Body of pancreas (tissue), 4 donors: Measurements from ENCODE around the gene STK32B. TPM values are rescaled to one million over a fixed set of nuclear protein-coding genes. Genes with fewer than 3 reads are reported as not detected.

Experiments used
- ATAC-seq: fragments of 150-250 bp; one replicate; pipeline ENCODE4 v1.9.1; 2016
- DNase-seq, 4 donors: peaks; one replicate each; pipeline ENCODE4 v3.0.0-alpha.2; 2019
- H3K27ac ChIP-seq, 4 donors: fragments of 200-600 bp; sonication (generic); 1 replicate in 3 of 4; 2 replicates in 1 of 4; pipeline versions ENCODE4 v1.5.1 to v1.6.1; 2016 to 2019; ENCODE audit warnings: mild to moderate bottlenecking in 1 of 4, mixed read lengths in 1 of 4, moderate library complexity in 1 of 4
- H3K27me3 ChIP-seq, 2 donors: fragments of 200-600 bp; sonication (generic); one replicate each; pipeline ENCODE4 v1.6.0; 2016; ENCODE audit warnings: mild to moderate bottlenecking in 1 of 2
- H3K36me3 ChIP-seq, 2 donors: fragments of 200-600 bp; sonication (generic); replicated peaks in 1 of 2; 2 replicates each; pipeline ENCODE4 v1.5.1; 2016; ENCODE audit warnings: low read depth in 2 of 2; ENCODE audit not compliant: insufficient read depth in 1 of 2
- H3K4me1 ChIP-seq: fragments of 200-600 bp; sonication (generic); one replicate; pipeline ENCODE4 v1.6.0; 2016
- H3K4me3 ChIP-seq, 2 donors: fragments of 200-600 bp; sonication (generic); 1 replicate in 1 of 2; 2 replicates in 1 of 2; pipeline ENCODE4 v1.5.1; 2016 to 2019
- H3K9me3 ChIP-seq, 3 donors: fragments of 200-600 bp; sonication (generic); 1 replicate in 2 of 3; 2 replicates in 1 of 3; pipeline ENCODE4 v1.5.1; 2016
- CTCF ChIP-seq, 7 experiments: fragments of 450-650 bp in 4 of 7; fragments of 200-600 bp in 3 of 7; sonication (generic) in 3 of 7; IDR thresholded peaks; one replicate each; pipeline ENCODE4 v1.5.1; 2016 to 2019; ENCODE audit warnings: antibody characterized with exemption in 7 of 7
- POLR2A ChIP-seq, 3 donors: fragments of 450-650 bp; IDR thresholded peaks; one replicate each; pipeline ENCODE4 v1.6.1; 2016; ENCODE audit warnings: antibody characterized with exemption in 3 of 3, mild to moderate bottlenecking in 2 of 3
- WGBS, 2 donors: methylation state at CpG; one replicate each; pipeline ENCODE4 v1.1.5; 2017; 5-methylcytosine and 5-hydroxymethylcytosine counted together
- intact Hi-C: fragments of 100-400 bp; cut with DNase I; formaldehyde crosslinking; loops from one replicate; pipeline ENCODE4 v1.15.1; 2023
- total RNA-seq, 2 donors: library from RNA; depleted of rRNA; stranded (reverse); fragments of >200 nt; gene quantifications; one replicate each; pipeline ENCODE4 v1.1.0, GENCODE V29; 2016

Gene STK32B
- total RNA-seq, 2 donors from 2014 or later, result 1.3 to 4.9 TPM

DNA sequence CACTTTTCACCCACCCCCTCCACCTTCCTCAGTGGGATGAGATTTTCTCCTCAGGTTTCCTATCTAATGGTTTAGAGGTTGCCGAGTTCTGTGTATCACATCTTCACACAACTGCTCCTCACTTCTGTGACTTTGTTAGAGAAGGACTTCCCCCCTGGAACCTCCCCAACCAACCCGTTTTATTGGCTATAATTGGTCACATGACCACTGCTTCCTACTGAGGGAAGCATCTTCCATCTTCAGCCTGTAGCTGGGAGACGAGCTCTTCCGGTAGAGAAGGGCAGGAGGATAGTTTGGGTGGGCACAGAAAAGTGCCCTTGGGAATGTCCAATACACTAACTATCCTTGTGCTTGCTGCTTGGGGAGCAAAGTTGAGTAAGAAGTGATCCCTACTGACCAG, 90.5 kb downstream of the STK32B start:
- no peaks in the 10 kb centered on the region for H3K36me3 ChIP-seq
- H3K4me3 ChIP-seq, result no peak overlapping the region
- no peaks in the 10 kb centered on the region for H3K9me3 ChIP-seq
- intact Hi-C loops, result no loop called here
- no peaks in the 10 kb centered on the region for H3K27me3 ChIP-seq
- H3K27ac ChIP-seq, result no peak overlapping the region
- DNase-seq, result no peak
- TF ChIP-seq POLR2A (IDR thresholded peaks at IDR 0.05) (no peak), CTCF (IDR thresholded peaks at IDR 0.05) (no peak)
- peaks cover 22% of the 10 kb centered on the region for H3K4me1 ChIP-seq
- no peak for ATAC-seq
- WGBS, 2 donors, result 69 to 70% methylated on average over 4 of the region's 4 CpGs

DNA sequence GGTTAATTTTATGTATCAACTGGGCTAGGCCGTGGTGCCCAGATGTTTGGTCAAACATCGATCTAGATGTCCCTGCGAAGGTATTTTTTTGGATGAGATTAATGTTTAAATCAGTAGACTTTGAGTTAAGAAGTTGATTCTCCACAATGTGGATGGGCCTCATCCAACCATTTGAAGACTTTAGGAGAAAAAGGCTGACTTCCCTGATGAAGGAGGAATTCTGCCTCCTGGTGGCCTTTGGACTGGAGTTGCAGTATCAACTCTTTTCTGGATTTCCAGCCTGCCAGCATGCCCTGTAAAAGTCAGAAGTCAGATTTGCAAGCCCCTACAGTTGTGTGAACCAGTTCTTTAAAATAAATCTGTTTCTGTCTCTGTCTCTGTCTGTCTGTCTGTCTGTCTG, 91.4 kb downstream of the STK32B start:
- peaks cover 13% of the 10 kb centered on the region for H3K4me1 ChIP-seq
- no peaks in the 10 kb centered on the region for H3K36me3 ChIP-seq
- no peak overlapping the region for H3K27ac ChIP-seq
- intact Hi-C loops, result no loop called here
- no peak overlapping the region for H3K4me3 ChIP-seq
- 67 to 74% methylated on average over 3 of the region's 3 CpGs for WGBS, 2 donors
- no peaks in the 10 kb centered on the region for H3K27me3 ChIP-seq
- no peaks in the 10 kb centered on the region for H3K9me3 ChIP-seq
- ATAC-seq, result no peak
- TF ChIP-seq POLR2A (IDR thresholded peaks at IDR 0.05) (no peak), CTCF (IDR thresholded peaks at IDR 0.05) (peak in 5 of 7 experiments; percentile 30 to 49 (median 42))
- peak; percentile 25 to 36 (median 30) for DNase-seq

DNA sequence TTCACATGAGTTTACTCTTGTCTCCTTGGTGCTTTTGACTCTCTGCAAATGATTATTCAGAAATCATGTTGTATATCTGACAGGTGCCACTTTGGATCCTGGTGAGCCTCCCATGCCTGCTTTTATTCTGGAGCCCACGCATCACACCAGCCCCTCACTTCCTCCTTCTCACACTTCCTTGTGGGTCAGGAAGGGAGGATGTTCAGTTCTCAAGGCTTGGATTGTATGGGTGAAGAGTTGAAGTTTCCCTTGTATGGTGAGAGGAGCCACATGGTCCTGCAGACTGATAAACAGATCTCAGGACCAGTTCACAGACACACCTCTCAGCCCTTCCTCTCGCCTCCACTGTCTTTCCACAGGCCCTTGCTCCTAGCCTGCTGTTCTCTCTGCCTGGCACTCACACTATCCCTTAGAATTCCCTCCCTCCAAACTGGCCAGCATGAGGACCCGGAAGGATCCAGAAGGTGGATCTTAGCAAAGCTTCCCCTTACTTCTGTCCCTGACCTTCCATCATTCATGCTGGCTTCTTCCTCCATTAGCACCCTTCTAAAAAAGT, 92.1 kb downstream of the STK32B start:
- Histone ChIP-seq H3K27ac (no peak overlapping the region), H3K36me3 (no peaks in the 10 kb centered on the region), H3K4me1 (peaks cover 6% of the 10 kb centered on the region), H3K27me3 (no peaks in the 10 kb centered on the region), H3K4me3 (no peak overlapping the region), H3K9me3 (no peaks in the 10 kb centered on the region)
- WGBS, 2 donors, result 79 to 80% methylated on average over 3 of the region's 3 CpGs
- no peak for DNase-seq
- no peak for TF ChIP-seq CTCF (IDR thresholded peaks at IDR 0.05)
- TF ChIP-seq POLR2A (IDR thresholded peaks at IDR 0.05), result no peak
- intact Hi-C loops, result no loop called here
- no peak for ATAC-seq

- DNase-seq, result no peak
- ATAC-seq, result peak; percentile 18
- TF ChIP-seq CTCF (IDR thresholded peaks at IDR 0.05) (no peak), POLR2A (IDR thresholded peaks at IDR 0.05) (no peak)
- H3K4me1 ChIP-seq, result peaks cover under 1% of the 10 kb centered on the region
- intact Hi-C loops, result no loop called here
- H3K4me3 ChIP-seq, result no peak overlapping the region
- H3K27me3 ChIP-seq, result no peaks in the 10 kb centered on the region
- H3K27ac ChIP-seq, result no peak overlapping the region
- no peaks in the 10 kb centered on the region for H3K9me3 ChIP-seq
- 57 to 67% methylated on average over 4 of the region's 4 CpGs for WGBS, 2 donors
- no peaks in the 10 kb centered on the region for H3K36me3 ChIP-seq
These were observed 92.7 kb downstream of the STK32B start for GRCh38 chr4:5143940-5144339.

- intact Hi-C loops, result no loop called here
- ATAC-seq (no peak), DNase-seq (no peak)
- 80 to 87% methylated on average over 2 of the region's 2 CpGs for WGBS, 2 donors
- Histone ChIP-seq H3K4me1 (no peaks in the 10 kb centered on the region), H3K27ac (no peak overlapping the region), H3K36me3 (no peaks in the 10 kb centered on the region), H3K9me3 (no peaks in the 10 kb centered on the region), H3K4me3 (no peak overlapping the region), H3K27me3 (no peaks in the 10 kb centered on the region)
- TF ChIP-seq POLR2A (IDR thresholded peaks at IDR 0.05), result no peak
- TF ChIP-seq CTCF (IDR thresholded peaks at IDR 0.05), result no peak
These were observed 93.1 kb downstream of the STK32B start for GRCh38 chr4:5144384-5144783.
